H9 (cell line): ENCODE results near the gene L1CAM. TPM values are rescaled to one million over a fixed set of nuclear protein-coding genes. Genes with fewer than 3 reads are reported as not detected.

Source experiments
- DNase-seq: peaks from one replicate; pipeline ENCODE4 v3.0.0-alpha.2; 2017
- H2AFZ ChIP-seq: one replicate; pipeline ENCODE4 v1.6.1; 2013; ENCODE audit warnings: mild to moderate bottlenecking, low read length, control low read depth, moderate library complexity
- H2AK5ac ChIP-seq: 2 replicates; pipeline ENCODE4 v1.6.1; 2013; ENCODE audit warnings: low read length, control low read depth, mixed read lengths; ENCODE audit not compliant: insufficient read length
- H2BK120ac ChIP-seq: one replicate; pipeline ENCODE4 v1.6.1; 2013; ENCODE audit warnings: low read depth, mild to moderate bottlenecking, low read length, control low read depth, inconsistent platforms; ENCODE audit not compliant: poor library complexity, severe bottlenecking
- H2BK12ac ChIP-seq: 2 replicates; pipeline ENCODE4 v1.6.1; 2013; ENCODE audit warnings: low read length, control low read depth, mixed read lengths, low read depth; ENCODE audit not compliant: insufficient read length
- H2BK15ac ChIP-seq: 2 replicates; pipeline ENCODE4 v1.6.1; 2013; ENCODE audit warnings: low read depth, low read length, control low read depth
- H2BK20ac ChIP-seq: one replicate; pipeline ENCODE4 v1.6.1; 2013; ENCODE audit warnings: low read depth, mild to moderate bottlenecking, low read length, control low read depth, inconsistent platforms; ENCODE audit not compliant: poor library complexity, severe bottlenecking
- H2BK5ac ChIP-seq: 2 replicates; pipeline ENCODE4 v1.6.1; 2013; ENCODE audit warnings: low read length, control low read depth, mixed read lengths; ENCODE audit not compliant: insufficient read length
- H3K14ac ChIP-seq: 2 replicates; pipeline ENCODE4 v1.6.1; 2013; ENCODE audit warnings: low read length, control low read depth; ENCODE audit not compliant: insufficient read depth
- H3K18ac ChIP-seq: 2 replicates; pipeline ENCODE4 v1.6.1; 2013; ENCODE audit warnings: low read depth, mild to moderate bottlenecking, mixed read lengths, low read length, control low read depth; ENCODE audit not compliant: insufficient read length
- H3K23ac ChIP-seq: 2 replicates; pipeline ENCODE4 v1.6.1; 2013; ENCODE audit warnings: low read length, control low read depth, mixed read lengths, low read depth; ENCODE audit not compliant: insufficient read length
- H3K23me2 ChIP-seq: 2 replicates; pipeline ENCODE4 v1.6.1; 2013; ENCODE audit warnings: low read depth, mild to moderate bottlenecking, mixed read lengths, low read length, control low read depth; ENCODE audit not compliant: insufficient read length, poor library complexity, severe bottlenecking
- H3K27ac ChIP-seq: 2 replicates; pipeline ENCODE4 v1.5.1; 2013; ENCODE audit warnings: low read length, control low read depth, mixed read lengths, low read depth; ENCODE audit not compliant: insufficient read length
- H3K27me3 ChIP-seq: 2 replicates; pipeline ENCODE4 v1.6.1; 2013; ENCODE audit warnings: low read length, control low read depth, inconsistent platforms; ENCODE audit not compliant: insufficient read depth
- H3K4ac ChIP-seq: 2 replicates; pipeline ENCODE4 v1.6.1; 2013; ENCODE audit warnings: low read depth, mild to moderate bottlenecking, control low read depth, inconsistent platforms, low read length, moderate library complexity
- H3K4me1 ChIP-seq: 2 replicates; pipeline ENCODE4 v1.6.1; 2013; ENCODE audit warnings: low read length, control low read depth, inconsistent platforms; ENCODE audit not compliant: insufficient read depth
- H3K4me2 ChIP-seq: 2 replicates; pipeline ENCODE4 v1.6.1; 2013; ENCODE audit warnings: low read length, control low read depth, mixed read lengths; ENCODE audit not compliant: insufficient read length, insufficient read depth
- H3K56ac ChIP-seq: 2 replicates; pipeline ENCODE4 v1.6.1; 2013; ENCODE audit warnings: low read depth, mild to moderate bottlenecking, mixed read lengths, low read length, control low read depth; ENCODE audit not compliant: insufficient read length
- H3K79me1 ChIP-seq: 2 replicates; pipeline ENCODE4 v1.6.1; 2013; ENCODE audit warnings: low read depth, mild to moderate bottlenecking, moderate library complexity, low read length, control low read depth, inconsistent platforms; ENCODE audit not compliant: insufficient read depth, poor library complexity, severe bottlenecking
- H3K79me2 ChIP-seq: 2 replicates; pipeline ENCODE4 v1.6.1; 2013; ENCODE audit warnings: low read length, control low read depth, inconsistent platforms; ENCODE audit not compliant: insufficient read depth
- H3K9ac ChIP-seq: 2 replicates; pipeline ENCODE4 v1.6.1; 2013; ENCODE audit warnings: low read length, control low read depth, mixed read lengths; ENCODE audit not compliant: insufficient read length; ENCODE audit errors: extremely low read depth
- H3K9me3 ChIP-seq: one replicate; pipeline ENCODE4 v1.6.1; 2013; ENCODE audit warnings: low read depth, low read length, inconsistent platforms; ENCODE audit not compliant: control insufficient read depth
- H3T11ph ChIP-seq: one replicate; pipeline ENCODE4 v1.6.1; 2013; ENCODE audit warnings: mild to moderate bottlenecking, low read length, control low read depth, inconsistent platforms
- H4K20me1 ChIP-seq: one replicate; pipeline ENCODE4 v1.6.1; 2013; ENCODE audit not compliant: control insufficient read depth, insufficient read length, insufficient read depth
- H4K5ac ChIP-seq: 2 replicates; pipeline ENCODE4 v1.6.1; 2013; ENCODE audit warnings: low read depth, mild to moderate bottlenecking, mixed read lengths, low read length, control low read depth; ENCODE audit not compliant: insufficient read length
- H4K8ac ChIP-seq: replicated peaks from 2 replicates; pipeline ENCODE4 v1.6.1; 2013; ENCODE audit warnings: low read length, control low read depth, mixed read lengths, low read depth; ENCODE audit not compliant: insufficient read length
- H4K91ac ChIP-seq: 2 replicates; pipeline ENCODE4 v1.6.1; 2013; ENCODE audit warnings: low read depth, mild to moderate bottlenecking, moderate library complexity, mixed read lengths, low read length, control low read depth; ENCODE audit not compliant: insufficient read length
- H3K27ac Mint-ChIP-seq, 3 experiments: 2 replicates in 2 of 3; 3 replicates in 1 of 3; pipeline ENCODE4 v1.8.0; 2020 to 2021; ENCODE audit warnings: mixed read lengths in 3 of 3, mild to moderate bottlenecking in 1 of 3, moderate library complexity in 1 of 3
- H3K27me3 Mint-ChIP-seq: 2 replicates; pipeline ENCODE4 v1.8.0; 2021; ENCODE audit warnings: low read depth, mild to moderate bottlenecking, moderate library complexity, mixed read lengths
- H3K36me3 Mint-ChIP-seq, 3 experiments: 2 replicates in 2 of 3; 3 replicates in 1 of 3; pipeline ENCODE4 v1.8.0; 2020 to 2021; ENCODE audit warnings: low read depth in 3 of 3, mixed read lengths in 3 of 3; ENCODE audit not compliant: insufficient read depth in 1 of 3
- H3K4me1 Mint-ChIP-seq, 2 experiments: 2 replicates each; pipeline ENCODE4 v1.8.0; 2020; ENCODE audit warnings: mixed read lengths in 2 of 2
- H3K4me3 Mint-ChIP-seq, 2 experiments: 2 replicates in 1 of 2; 3 replicates in 1 of 2; pipeline ENCODE4 v1.8.0; 2020 to 2021; ENCODE audit warnings: mild to moderate bottlenecking in 2 of 2, mixed read lengths in 2 of 2, moderate library complexity in 1 of 2
- H3K9me3 Mint-ChIP-seq, 2 experiments: 2 replicates in 1 of 2; 3 replicates in 1 of 2; pipeline ENCODE4 v1.8.0; 2020; ENCODE audit warnings: mild to moderate bottlenecking in 2 of 2, mixed read lengths in 2 of 2, moderate library complexity in 1 of 2
- WGBS: extraction: QIAGEN DNeasy Blood & Tissue Kit; methylation state at CpG from one replicate; pipeline ENCODE4 v1.1.7; 2013; ENCODE audit warnings: missing lambda C conversion rate, low lambda C conversion rate, mixed read lengths; ENCODE audit not compliant: insufficient read length; ENCODE audit errors: extremely low coverage; 5-methylcytosine and 5-hydroxymethylcytosine counted together
- total RNA-seq: library from RNA; stranded (reverse); gene quantifications from 2 replicates; pipeline ENCODE4 v1.2.1, GENCODE V29; 2021
- TF ChIP-seq, protein P1 (sequence below): fragments of 200-600 bp; sonication (generic); conservative IDR thresholded peaks from 3 replicates; pipeline ENCODE4 v1.8.0; 2021; ENCODE audit warnings: antibody characterized with exemption, mild to moderate bottlenecking

L1CAM gene
- total RNA-seq, 1 experiment from 2014 or later: 22.7 TPM

DNA sequence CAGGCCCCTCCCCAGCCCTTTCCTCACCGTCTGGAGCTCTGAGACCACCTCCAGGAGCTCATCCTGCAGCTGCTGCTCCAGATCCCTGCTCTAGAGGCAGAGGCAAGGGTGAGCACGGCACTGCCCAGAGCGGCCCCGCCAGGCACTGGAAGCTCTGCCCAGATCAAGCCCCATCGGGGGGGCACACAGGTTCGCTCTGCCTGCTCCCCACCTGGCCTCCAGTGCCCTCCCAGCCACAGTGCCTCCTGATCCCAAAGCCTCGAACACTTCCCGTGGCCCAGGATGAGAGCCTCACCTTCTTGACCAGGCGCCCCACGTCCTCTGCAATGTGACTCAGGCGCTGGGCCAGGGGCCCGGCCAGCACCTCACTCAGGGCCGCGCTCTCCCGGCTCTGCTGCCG is 35.1 kb upstream of the L1CAM start:
- Histone ChIP-seq H2BK20ac (no peak overlapping the region), H3K56ac (no peak overlapping the region), H3K18ac (no peak overlapping the region), H2AK5ac (no peak overlapping the region), H2BK120ac (no peak overlapping the region), H3K4me1 (no peaks in the 10 kb centered on the region), H2BK15ac (no peak overlapping the region), H3K9ac (no peak overlapping the region), H2AFZ (no peak overlapping the region), H2BK12ac (no peak overlapping the region), H3K14ac (no peak overlapping the region), H3K23me2 (peaks cover 11% of the 10 kb centered on the region), H4K5ac (no peak overlapping the region), H4K20me1 (no peaks in the 10 kb centered on the region), H3K23ac (no peak overlapping the region), H3K27ac (no peak overlapping the region), H4K91ac (no peak overlapping the region), H3T11ph (no peak overlapping the region), H3K27me3 (no peaks in the 10 kb centered on the region), H3K4ac (no peak overlapping the region), H4K8ac (no peak overlapping the region), H3K9me3 (peaks cover 20% of the 10 kb centered on the region), H3K79me2 (no peaks in the 10 kb centered on the region), H2BK5ac (no peak overlapping the region), H3K4me2 (no peak overlapping the region), H3K79me1 (no peaks in the 10 kb centered on the region)
- Mint-ChIP-seq H3K27me3 (no peaks in the 10 kb centered on the region; the same call in none of the 2 replicates), H3K9me3 (peaks cover 62 to 75% of the 10 kb centered on the region in 2 experiments), H3K4me1 (peaks cover 11 to 13% of the 10 kb centered on the region in 2 experiments; a peak in 2 of 4 replicates), H3K27ac (no peak overlapping the region), H3K36me3 (peaks cover 17 to 30% (median 20%) of the 10 kb centered on the region in 3 experiments), H3K4me3 (no peak overlapping the region)
- WGBS: no CpG with 5 or more reads among the region's 16 CpGs
- no peak for DNase-seq
- TF ChIP-seq, protein P1, sequence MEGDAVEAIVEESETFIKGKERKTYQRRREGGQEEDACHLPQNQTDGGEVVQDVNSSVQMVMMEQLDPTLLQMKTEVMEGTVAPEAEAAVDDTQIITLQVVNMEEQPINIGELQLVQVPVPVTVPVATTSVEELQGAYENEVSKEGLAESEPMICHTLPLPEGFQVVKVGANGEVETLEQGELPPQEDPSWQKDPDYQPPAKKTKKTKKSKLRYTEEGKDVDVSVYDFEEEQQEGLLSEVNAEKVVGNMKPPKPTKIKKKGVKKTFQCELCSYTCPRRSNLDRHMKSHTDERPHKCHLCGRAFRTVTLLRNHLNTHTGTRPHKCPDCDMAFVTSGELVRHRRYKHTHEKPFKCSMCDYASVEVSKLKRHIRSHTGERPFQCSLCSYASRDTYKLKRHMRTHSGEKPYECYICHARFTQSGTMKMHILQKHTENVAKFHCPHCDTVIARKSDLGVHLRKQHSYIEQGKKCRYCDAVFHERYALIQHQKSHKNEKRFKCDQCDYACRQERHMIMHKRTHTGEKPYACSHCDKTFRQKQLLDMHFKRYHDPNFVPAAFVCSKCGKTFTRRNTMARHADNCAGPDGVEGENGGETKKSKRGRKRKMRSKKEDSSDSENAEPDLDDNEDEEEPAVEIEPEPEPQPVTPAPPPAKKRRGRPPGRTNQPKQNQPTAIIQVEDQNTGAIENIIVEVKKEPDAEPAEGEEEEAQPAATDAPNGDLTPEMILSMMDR: no peak
